Ovary (tissue), 3 donors: ENCODE results near the gene EIF4G3.

ENCODE experiments used
- CTCF ChIP-seq, 3 donors: fragments of 450-650 bp in 2 of 3; fragments of 200-600 bp in 1 of 3; IDR thresholded peaks; one replicate each; pipeline versions ENCODE4 v1.5.1 to v1.8.0; 2016 to 2022; ENCODE audit warnings: antibody characterized with exemption in 3 of 3, mild to moderate bottlenecking in 1 of 3
- POLR2A ChIP-seq: fragments of 450-650 bp; IDR thresholded peaks from one replicate; pipeline ENCODE4 v1.6.1; 2017; ENCODE audit warnings: antibody characterized with exemption, mild to moderate bottlenecking, moderate library complexity
- donor health status: DM: no; HTN: no; CAD: no.

DNA sequence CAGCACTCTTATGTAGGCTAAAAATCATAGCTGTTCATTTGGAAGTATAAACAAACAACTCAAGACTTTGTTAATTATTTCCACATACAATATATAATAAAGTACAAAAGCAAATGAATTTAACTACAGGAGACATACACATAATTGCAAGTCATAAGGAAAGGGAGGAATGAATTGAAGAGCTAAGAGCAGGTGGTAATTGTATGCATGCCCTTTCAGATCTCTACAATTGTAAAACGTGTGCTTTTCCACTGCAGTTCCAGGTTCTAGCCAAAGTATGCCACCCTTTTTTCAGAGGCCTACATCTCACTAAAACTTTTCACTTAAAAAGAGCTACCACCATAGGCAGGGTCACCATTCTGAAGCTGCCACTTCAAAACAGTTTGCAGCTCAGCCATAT, 346.8 kb downstream of the EIF4G3 start:
- no peak for TF ChIP-seq CTCF (IDR thresholded peaks at IDR 0.05)
- no peak for TF ChIP-seq POLR2A
